Measurements from ENCODE around the gene MAGI2. TPM values are rescaled to one million over a fixed set of nuclear protein-coding genes. Genes with fewer than 3 reads are reported as not detected.

The MAGI2 gene
- total and polyA plus RNA-seq, 4 donors: 0.37 to 4.1 (median 1.4) TPM

GRCh38 chr7:78037603-78038002 lies 1415.9 kb downstream of the MAGI2 start:
- H3K27ac ChIP-seq (ENCODE audit: low read depth in 1 of 2, low read length in 2 of 2): no peak overlapping the region

GRCh38 chr7:78033410-78033809 lies 1420.1 kb downstream of the MAGI2 start:
- Histone ChIP-seq H3K27ac (ENCODE audit: low read depth in 1 of 2, low read length in 2 of 2) (no peak overlapping the region), H3K4me1 (ENCODE audit: control insufficient read depth in 4 of 4, insufficient read depth in 4 of 4, low read length in 3 of 4) (no peaks in the 10 kb centered on the region), H3K9me3 (ENCODE audit: control insufficient read depth in 4 of 4, low read length in 3 of 4) (no peaks in the 10 kb centered on the region), H3K27me3 (ENCODE audit: control insufficient read depth in 4 of 4, insufficient read depth in 4 of 4, low read length in 3 of 4) (no peaks in the 10 kb centered on the region), H3K9ac (ENCODE audit: low read depth in 1 of 2, low read length in 2 of 2) (no peak overlapping the region), H3K4me3 (ENCODE audit: low read depth in 1 of 3, low read length in 3 of 3) (no peak overlapping the region), H3K36me3 (ENCODE audit: control insufficient read depth in 4 of 4, insufficient read depth in 3 of 4, low read depth in 1 of 4, low read length in 3 of 4) (no peaks in the 10 kb centered on the region)
- no peak for DNase-seq (ENCODE audit: low spot score)
- 95% methylated on average over 1 of the region's 1 CpG for WGBS
- TF ChIP-seq NR2F2 (IDR thresholded peaks at IDR 0.05) (no peak), HNF4G (IDR thresholded peaks at IDR 0.05) (no peak), CTCF (IDR thresholded peaks at IDR 0.05; ENCODE audit: low read depth, low read length, missing input control) (no peak), RXRA (IDR thresholded peaks at IDR 0.05) (no peak), ZBTB33 (IDR thresholded peaks at IDR 0.05) (no peak), SP1 (IDR thresholded peaks at IDR 0.05) (no peak), HNF4A (conservative IDR thresholded peaks at IDR 0.05) (no peak), TAF1 (conservative IDR thresholded peaks at IDR 0.05) (no peak), YY1 (IDR thresholded peaks at IDR 0.05) (no peak), REST (IDR thresholded peaks at IDR 0.05) (no peak), MAX (IDR thresholded peaks at IDR 0.05) (no peak), GABPA (IDR thresholded peaks at IDR 0.05 in 1 of 2, conservative IDR thresholded peaks at IDR 0.05 in 1 of 2) (no peak), JUND (IDR thresholded peaks at IDR 0.05) (no peak), RAD21 (IDR thresholded peaks at IDR 0.05) (no peak)

More at GRCh38 chr7:78037603-78038002, 1415.9 kb downstream of the MAGI2 start:
- WGBS: 90% methylated on average over 4 of the region's 4 CpGs
- Histone ChIP-seq H3K4me3 (ENCODE audit: low read depth in 1 of 3, low read length in 3 of 3) (no peak overlapping the region), H3K9ac (ENCODE audit: low read depth in 1 of 2, low read length in 2 of 2) (no peak overlapping the region), H3K9me3 (ENCODE audit: control insufficient read depth in 4 of 4, low read length in 3 of 4) (no peaks in the 10 kb centered on the region), H3K4me1 (ENCODE audit: control insufficient read depth in 4 of 4, insufficient read depth in 4 of 4, low read length in 3 of 4) (no peaks in the 10 kb centered on the region), H3K27me3 (ENCODE audit: control insufficient read depth in 4 of 4, insufficient read depth in 4 of 4, low read length in 3 of 4) (no peaks in the 10 kb centered on the region), H3K36me3 (ENCODE audit: control insufficient read depth in 4 of 4, insufficient read depth in 3 of 4, low read depth in 1 of 4, low read length in 3 of 4) (no peaks in the 10 kb centered on the region)
- no peak for TF ChIP-seq FOXA1 (IDR thresholded peaks at IDR 0.05)
- DNase-seq (ENCODE audit: low spot score): no peak

Data from liver (tissue), 9 donors.